Measurements from ENCODE around the gene CELF4.

DNA sequence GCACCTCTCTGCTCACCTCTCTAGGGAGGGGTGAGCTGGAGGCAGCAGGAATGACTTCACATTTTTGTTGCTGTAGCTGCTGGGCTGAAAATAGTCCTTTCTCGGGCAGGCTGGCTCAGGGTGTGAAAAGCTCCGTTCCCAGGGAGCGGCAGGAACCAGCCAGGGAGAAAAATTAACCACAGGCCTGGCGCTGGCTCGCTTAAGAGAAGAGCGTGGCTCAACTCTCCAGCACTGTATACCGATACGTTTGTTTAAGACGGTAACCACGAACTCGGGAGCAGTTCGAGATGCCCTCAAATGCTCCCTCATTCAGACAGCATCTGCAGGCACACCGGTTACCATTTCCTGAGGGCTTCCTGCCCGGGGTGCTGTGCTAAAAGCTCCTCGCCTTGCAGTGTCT is 129.6 kb downstream of the CELF4 start:
- TF ChIP-seq, protein P1, sequence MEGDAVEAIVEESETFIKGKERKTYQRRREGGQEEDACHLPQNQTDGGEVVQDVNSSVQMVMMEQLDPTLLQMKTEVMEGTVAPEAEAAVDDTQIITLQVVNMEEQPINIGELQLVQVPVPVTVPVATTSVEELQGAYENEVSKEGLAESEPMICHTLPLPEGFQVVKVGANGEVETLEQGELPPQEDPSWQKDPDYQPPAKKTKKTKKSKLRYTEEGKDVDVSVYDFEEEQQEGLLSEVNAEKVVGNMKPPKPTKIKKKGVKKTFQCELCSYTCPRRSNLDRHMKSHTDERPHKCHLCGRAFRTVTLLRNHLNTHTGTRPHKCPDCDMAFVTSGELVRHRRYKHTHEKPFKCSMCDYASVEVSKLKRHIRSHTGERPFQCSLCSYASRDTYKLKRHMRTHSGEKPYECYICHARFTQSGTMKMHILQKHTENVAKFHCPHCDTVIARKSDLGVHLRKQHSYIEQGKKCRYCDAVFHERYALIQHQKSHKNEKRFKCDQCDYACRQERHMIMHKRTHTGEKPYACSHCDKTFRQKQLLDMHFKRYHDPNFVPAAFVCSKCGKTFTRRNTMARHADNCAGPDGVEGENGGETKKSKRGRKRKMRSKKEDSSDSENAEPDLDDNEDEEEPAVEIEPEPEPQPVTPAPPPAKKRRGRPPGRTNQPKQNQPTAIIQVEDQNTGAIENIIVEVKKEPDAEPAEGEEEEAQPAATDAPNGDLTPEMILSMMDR (IDR thresholded peaks at IDR 0.05), result no peak
- no peak for TF ChIP-seq POLR2A (IDR thresholded peaks at IDR 0.05)
